ENCODE results near the gene UCN3.
A peak's percentile ranks its signal among the peaks of the same experiment; 100 is the strongest.
"Not testable (repeated sequence)": the region's sequence is repeated elsewhere in the genome, so short reads cannot be mapped to it uniquely, and the experiment has no call there.

Gene UCN3

DNA sequence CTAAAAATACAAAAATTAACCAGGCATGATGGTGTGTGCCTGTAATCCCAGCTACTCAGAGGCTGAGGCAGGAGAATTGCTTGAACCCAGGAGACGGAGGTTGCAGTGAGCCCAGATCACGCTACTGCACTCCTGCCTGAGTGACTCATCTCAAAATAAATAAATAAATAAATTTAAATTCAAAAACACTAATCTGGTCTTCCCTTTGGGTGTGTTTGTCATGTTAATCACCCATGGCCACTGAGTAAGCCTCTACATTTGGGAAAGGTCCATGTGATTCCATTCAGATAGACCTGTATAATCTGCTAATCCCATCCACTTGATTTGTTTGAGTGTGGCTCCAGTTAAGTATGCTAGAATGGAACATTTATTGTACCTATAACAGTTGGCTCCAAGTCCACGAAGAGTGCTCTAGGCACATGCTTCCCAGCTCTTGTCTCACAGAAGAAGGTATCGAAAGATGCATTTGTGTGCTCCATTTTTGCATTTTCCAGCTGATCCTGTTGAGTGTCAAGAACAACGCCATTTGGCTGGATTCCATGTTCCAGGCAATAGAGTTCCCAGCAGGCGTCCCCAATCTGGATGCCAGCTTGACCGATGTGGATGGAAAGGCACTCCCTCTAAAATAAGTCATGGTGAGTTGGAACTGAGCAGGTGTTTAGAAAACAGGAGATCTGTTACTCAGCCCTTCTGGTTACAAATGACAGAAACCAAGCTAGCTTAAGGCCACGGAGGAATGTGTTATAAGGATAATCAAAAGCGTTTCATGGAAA is 35.9 kb downstream of the UCN3 start:
- Histone ChIP-seq H3K9ac (ENCODE audit: low read length in 5 of 5) (no peak overlapping the region), H3K36me3 (ENCODE audit: control insufficient read depth in 5 of 5, insufficient read depth in 5 of 5, low read length in 5 of 5) (no peaks in the 10 kb centered on the region), H3K4me3 (ENCODE audit: low read depth in 1 of 5, low read length in 5 of 5) (no peak overlapping the region), H3K27me3 (ENCODE audit: control insufficient read depth in 5 of 5, insufficient read depth in 4 of 5, low read length in 5 of 5) (peaks cover 0 to 3% (median 0%) of the 10 kb centered on the region in 5 donors), H3K27ac (ENCODE audit: low read depth, low read length) (no peak overlapping the region), H3K9me3 (ENCODE audit: control insufficient read depth in 5 of 5, low read length in 5 of 5) (no peaks in the 10 kb centered on the region), H3K4me1 (ENCODE audit: control insufficient read depth in 5 of 5, insufficient read depth in 5 of 5, low read length in 5 of 5) (no peaks in the 10 kb centered on the region)

DNA sequence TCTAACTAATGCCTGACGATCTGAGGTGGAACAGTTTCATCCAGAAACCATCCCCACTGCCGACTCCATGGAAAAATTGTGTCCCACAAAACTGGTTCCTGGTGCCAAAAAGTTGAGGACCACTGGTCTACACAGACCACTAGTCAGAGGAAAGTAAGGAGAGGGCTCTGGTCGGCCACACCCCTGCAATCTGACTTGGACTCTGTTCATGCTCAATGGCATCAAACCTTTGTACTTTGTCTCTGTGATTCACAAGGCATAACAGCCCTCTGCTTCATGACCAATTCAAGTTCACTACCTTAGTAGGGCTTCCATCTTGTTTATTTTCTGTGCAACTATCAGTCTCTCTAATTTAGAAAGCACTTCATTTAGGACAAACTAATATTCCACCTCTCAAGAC is 38.0 kb downstream of the UCN3 start:
- Histone ChIP-seq H3K4me1 (ENCODE audit: control insufficient read depth in 5 of 5, insufficient read depth in 5 of 5, low read length in 5 of 5) (no peaks in the 10 kb centered on the region), H3K36me3 (ENCODE audit: control insufficient read depth in 5 of 5, insufficient read depth in 5 of 5, low read length in 5 of 5) (no peaks in the 10 kb centered on the region), H3K9me3 (ENCODE audit: control insufficient read depth in 5 of 5, low read length in 5 of 5) (no peaks in the 10 kb centered on the region), H3K4me3 (ENCODE audit: low read depth in 1 of 5, low read length in 5 of 5) (no peak overlapping the region), H3K9ac (ENCODE audit: low read length in 5 of 5) (no peak overlapping the region), H3K27me3 (ENCODE audit: control insufficient read depth in 5 of 5, insufficient read depth in 4 of 5, low read length in 5 of 5) (peaks cover 0 to 3% (median 0%) of the 10 kb centered on the region in 5 donors), H3K27ac (ENCODE audit: low read depth, low read length) (no peak overlapping the region)

DNA sequence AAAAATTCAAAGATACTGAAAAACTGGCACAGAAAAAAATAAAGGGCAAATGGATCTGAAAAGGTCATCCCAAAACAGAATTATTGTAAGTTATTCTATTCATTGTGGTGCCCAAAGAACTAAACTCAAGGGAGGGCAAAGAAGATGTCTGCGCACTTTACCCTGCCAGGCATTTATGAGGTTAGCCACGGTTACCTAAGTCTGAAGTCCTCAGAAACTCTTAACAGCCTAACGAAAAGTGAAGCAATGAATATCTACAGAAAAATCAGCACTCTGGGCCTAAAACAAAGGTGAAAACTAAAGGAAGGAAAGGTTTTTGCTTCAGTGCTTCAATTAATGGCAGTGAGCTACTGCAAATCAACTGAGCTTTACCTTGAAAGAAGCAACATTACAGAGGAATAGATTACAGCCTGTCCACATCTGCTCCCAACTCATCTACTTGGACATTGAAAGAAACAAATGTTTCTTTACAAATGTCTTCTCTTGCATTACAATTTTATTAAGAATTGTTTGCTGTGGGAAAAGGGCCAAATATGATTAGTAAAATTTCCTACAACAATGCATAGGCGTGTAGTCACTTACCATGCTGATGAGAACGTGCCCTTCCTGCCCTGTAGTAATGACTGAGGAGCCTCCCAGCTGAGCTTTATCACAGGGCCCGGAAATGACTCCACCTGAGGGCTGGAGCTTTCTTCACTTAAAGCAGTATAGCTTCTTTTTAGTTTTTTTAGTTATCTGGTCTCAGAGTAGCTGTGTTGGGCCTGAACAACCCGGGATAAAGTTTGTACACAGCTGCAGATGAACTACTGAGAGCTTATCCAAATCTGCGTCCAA is 39.7 kb downstream of the UCN3 start, which contains the start of gene TUBAL3:
Gene TUBAL3, minus strand, starts transcription at position 621 of the 834 bp plus-strand sequence. Its CDS starts 36 bp downstream, at position 585.
- Histone ChIP-seq H3K9ac (ENCODE audit: low read length in 5 of 5) (no peak within 1 kb of the TSS), H3K27me3 (ENCODE audit: control insufficient read depth in 5 of 5, insufficient read depth in 4 of 5, low read length in 5 of 5) (peaks cover 0 to 3% (median 0%) of the 10 kb centered on the region in 5 donors), H3K4me3 (ENCODE audit: low read depth in 1 of 5, low read length in 5 of 5) (no peak within 1 kb of the TSS), H3K36me3 (ENCODE audit: control insufficient read depth in 5 of 5, insufficient read depth in 5 of 5, low read length in 5 of 5) (no peaks in the 10 kb centered on the region), H3K27ac (ENCODE audit: low read depth, low read length) (no peak within 1 kb of the TSS), H3K4me1 (ENCODE audit: control insufficient read depth in 5 of 5, insufficient read depth in 5 of 5, low read length in 5 of 5) (no peaks in the 10 kb centered on the region), H3K9me3 (ENCODE audit: control insufficient read depth in 5 of 5, low read length in 5 of 5) (no peaks in the 10 kb centered on the region)

DNA sequence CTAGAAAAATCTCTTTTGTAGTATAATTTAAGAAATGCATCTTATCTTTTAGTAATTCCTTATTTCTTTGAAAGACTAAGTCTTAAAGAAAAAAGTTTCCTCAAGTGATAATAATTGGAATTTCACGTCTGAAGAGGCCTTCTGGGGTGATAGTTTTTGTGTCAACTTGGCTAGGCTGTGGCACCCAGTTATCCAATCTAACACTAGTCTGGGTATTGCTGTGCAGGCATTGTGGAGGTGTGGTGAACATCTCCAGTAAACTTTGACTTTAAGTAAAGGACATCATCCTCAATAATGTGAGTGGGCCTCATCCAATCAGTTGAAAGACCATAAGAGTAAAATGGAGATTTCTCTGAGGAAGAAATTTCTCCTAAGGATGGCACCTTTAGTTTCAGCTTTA is 42.2 kb downstream of the UCN3 start:
- Histone ChIP-seq H3K9ac (ENCODE audit: low read length in 5 of 5) (no peak overlapping the region), H3K27me3 (ENCODE audit: control insufficient read depth in 5 of 5, insufficient read depth in 4 of 5, low read length in 5 of 5) (no peaks in the 10 kb centered on the region), H3K36me3 (ENCODE audit: control insufficient read depth in 5 of 5, insufficient read depth in 5 of 5, low read length in 5 of 5) (no peaks in the 10 kb centered on the region), H3K27ac (ENCODE audit: low read depth, low read length) (no peak overlapping the region), H3K4me3 (ENCODE audit: low read depth in 1 of 5, low read length in 5 of 5) (no peak overlapping the region), H3K4me1 (ENCODE audit: control insufficient read depth in 5 of 5, insufficient read depth in 5 of 5, low read length in 5 of 5) (peaks cover 0 to 3% (median 1%) of the 10 kb centered on the region in 5 donors), H3K9me3 (ENCODE audit: control insufficient read depth in 5 of 5, low read length in 5 of 5) (peaks cover 0 to 9% (median 0%) of the 10 kb centered on the region in 5 donors)

DNA sequence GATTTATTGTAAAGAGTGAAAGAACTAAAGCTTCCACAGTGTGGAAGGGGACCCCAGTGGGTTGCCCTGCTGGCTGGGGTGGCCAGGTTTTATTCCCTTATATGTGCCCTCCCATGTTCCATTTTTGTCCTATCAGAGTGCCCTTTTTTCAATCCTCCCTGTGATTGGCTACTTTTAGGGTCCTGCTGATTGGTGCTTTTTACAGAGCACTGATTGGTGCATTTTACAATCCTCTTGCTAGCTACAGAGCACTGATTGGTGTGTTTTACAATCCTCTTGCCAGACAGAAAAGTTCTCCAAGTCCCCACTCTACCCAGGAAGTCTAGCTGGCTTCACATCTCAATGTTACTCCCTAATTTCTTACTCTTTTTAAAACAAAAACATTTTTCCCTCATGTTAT is 46.0 kb downstream of the UCN3 start:
- not testable (repeated sequence) for H3K4me3 ChIP-seq (ENCODE audit: low read depth in 1 of 5, low read length in 5 of 5); H3K9me3 ChIP-seq (ENCODE audit: control insufficient read depth in 5 of 5, low read length in 5 of 5); H3K9ac ChIP-seq (ENCODE audit: low read length in 5 of 5); H3K27ac ChIP-seq (ENCODE audit: low read depth, low read length); H3K36me3 ChIP-seq (ENCODE audit: control insufficient read depth in 5 of 5, insufficient read depth in 5 of 5, low read length in 5 of 5); H3K27me3 ChIP-seq (ENCODE audit: control insufficient read depth in 5 of 5, insufficient read depth in 4 of 5, low read length in 5 of 5)
- H3K4me1 ChIP-seq (ENCODE audit: control insufficient read depth in 5 of 5, insufficient read depth in 5 of 5, low read length in 5 of 5) = peaks cover 0 to 21% (median 15%) of the 10 kb centered on the region in 5 donors

DNA sequence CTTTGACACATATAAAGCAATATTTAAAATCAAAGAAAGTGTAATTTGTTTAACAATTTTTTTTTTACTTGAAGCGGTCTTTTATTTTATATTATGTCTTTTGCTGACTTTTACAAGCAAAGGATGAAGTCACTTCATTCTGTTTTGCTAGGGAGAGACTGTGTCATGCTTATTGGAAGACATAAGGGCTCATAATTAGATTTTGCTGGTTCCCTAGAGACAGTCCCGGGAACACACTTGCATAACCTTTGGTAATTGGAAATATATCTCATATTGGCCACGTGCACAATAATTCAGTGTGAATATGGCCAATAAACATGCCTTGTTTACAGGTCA is 47.1 kb downstream of the UCN3 start:
- H3K9ac ChIP-seq (ENCODE audit: low read length in 5 of 5) = peak overlapping the region in 2 of 5 donors; percentile 24 to 26

DNA sequence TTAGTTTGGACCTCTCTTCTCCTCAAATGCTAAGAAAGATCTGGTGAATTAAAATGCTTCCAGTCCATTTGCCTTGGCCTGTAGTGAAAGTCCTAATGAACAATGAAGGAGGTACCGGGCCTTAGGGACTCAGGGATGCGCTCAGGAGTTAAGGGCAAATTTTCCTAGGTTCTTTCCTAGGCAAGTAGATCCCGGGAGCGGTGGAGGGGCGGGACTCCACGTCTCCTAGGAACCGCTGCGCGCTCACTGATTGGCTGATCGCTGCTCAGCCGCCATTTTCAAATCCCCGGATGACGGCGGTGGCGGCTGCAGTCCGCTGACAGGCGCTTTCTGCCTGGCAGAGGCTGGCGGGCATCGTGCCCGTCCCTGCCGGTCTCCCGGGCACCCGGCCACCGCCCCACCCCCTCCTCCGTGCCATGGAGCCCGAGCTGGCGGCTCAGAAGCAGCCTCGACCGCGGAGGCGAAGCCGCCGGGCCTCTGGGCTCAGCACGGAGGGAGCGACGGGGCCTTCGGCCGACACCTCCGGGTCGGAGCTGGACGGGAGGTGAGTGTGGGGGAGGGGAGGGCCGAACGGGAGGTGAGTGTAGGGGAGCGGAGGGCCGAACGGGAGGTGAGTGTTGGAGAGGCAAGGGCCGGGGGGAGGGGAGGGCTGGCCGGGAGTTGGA is 47.6 kb downstream of the UCN3 start, which contains the start of gene NET1:
Gene NET1, plus strand, starts transcription at position 281 of the 665 bp plus-strand sequence. Its CDS starts 136 bp downstream, at position 417.
- peaks cover 0 to 21% (median 15%) of the 10 kb centered on the region in 5 donors for H3K4me1 ChIP-seq (ENCODE audit: control insufficient read depth in 5 of 5, insufficient read depth in 5 of 5, low read length in 5 of 5)
- peak within 1 kb of the TSS; percentile 69 to 86 (median 76) for H3K4me3 ChIP-seq (ENCODE audit: low read depth in 1 of 5, low read length in 5 of 5)
- H3K36me3 ChIP-seq (ENCODE audit: control insufficient read depth in 5 of 5, insufficient read depth in 5 of 5, low read length in 5 of 5) = no peaks in the 10 kb centered on the region
- H3K9me3 ChIP-seq (ENCODE audit: control insufficient read depth in 5 of 5, low read length in 5 of 5) = peaks cover 0 to 9% (median 0%) of the 10 kb centered on the region in 5 donors
- H3K27me3 ChIP-seq (ENCODE audit: control insufficient read depth in 5 of 5, insufficient read depth in 4 of 5, low read length in 5 of 5) = no peaks in the 10 kb centered on the region
- H3K27ac ChIP-seq (ENCODE audit: low read depth, low read length) = peak within 1 kb of the TSS; percentile 74
- peak within 1 kb of the TSS; percentile 24 to 79 (median 56) for H3K9ac ChIP-seq (ENCODE audit: low read length in 5 of 5)

More for the DNA sequence above, 47.1 kb downstream of the UCN3 start:
- no peaks in the 10 kb centered on the region for H3K36me3 ChIP-seq (ENCODE audit: control insufficient read depth in 5 of 5, insufficient read depth in 5 of 5, low read length in 5 of 5)
- peak overlapping the region; percentile 59 to 79 (median 69) for H3K4me3 ChIP-seq (ENCODE audit: low read depth in 1 of 5, low read length in 5 of 5)
- H3K4me1 ChIP-seq (ENCODE audit: control insufficient read depth in 5 of 5, insufficient read depth in 5 of 5, low read length in 5 of 5) = peaks cover 0 to 21% (median 15%) of the 10 kb centered on the region in 5 donors
- peak overlapping the region; percentile 37 for H3K27ac ChIP-seq (ENCODE audit: low read depth, low read length)
- peaks cover 0 to 9% (median 0%) of the 10 kb centered on the region in 5 donors for H3K9me3 ChIP-seq (ENCODE audit: control insufficient read depth in 5 of 5, low read length in 5 of 5)
- H3K27me3 ChIP-seq (ENCODE audit: control insufficient read depth in 5 of 5, insufficient read depth in 4 of 5, low read length in 5 of 5) = no peaks in the 10 kb centered on the region

DNA sequence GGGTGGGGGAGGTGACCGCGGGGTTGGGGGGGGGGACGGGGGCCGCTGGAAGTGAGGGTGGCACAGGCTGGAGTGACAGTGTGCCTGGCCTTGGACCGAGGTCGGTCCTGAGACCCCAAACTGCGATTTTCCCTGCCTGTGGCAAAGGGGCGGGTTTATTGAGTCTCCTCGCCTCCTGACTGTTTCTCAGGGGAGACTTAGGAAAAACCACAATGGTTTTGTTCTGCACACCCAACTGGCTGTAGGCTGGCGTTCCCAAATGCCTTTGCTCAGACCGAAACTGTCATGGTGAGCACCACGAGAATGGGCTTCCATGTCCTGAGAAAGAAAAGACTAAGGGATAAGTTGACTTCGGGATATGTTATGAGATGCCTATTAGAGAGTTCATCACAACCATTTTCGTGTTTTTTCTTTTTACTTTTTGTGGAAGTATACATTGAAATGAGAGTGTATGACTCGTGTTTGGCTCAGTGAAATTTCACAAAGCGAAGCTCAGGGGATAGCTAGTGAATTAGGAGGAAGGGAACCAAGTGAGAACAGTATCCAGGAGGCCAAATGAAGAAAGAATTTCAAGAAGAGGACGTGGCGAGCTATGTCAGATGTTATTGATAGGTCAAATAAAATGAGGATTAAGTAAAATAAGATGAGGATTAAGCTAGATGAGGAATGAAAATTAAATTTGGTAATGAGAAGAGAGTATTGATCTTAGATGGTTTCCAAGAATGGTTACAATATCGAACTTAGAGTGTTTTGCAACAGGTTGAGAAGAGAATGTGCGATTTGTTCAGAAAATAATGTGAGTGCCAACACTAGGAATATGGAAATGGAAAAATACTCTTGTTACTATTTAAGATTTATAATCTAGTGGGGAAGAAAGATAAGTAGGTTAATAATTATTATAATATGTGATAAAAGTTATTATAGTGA is 48.5 kb downstream of the UCN3 start:
- Histone ChIP-seq H3K4me3 (ENCODE audit: low read depth in 1 of 5, low read length in 5 of 5) (peak overlapping the region; percentile 66 to 86 (median 75)), H3K4me1 (ENCODE audit: control insufficient read depth in 5 of 5, insufficient read depth in 5 of 5, low read length in 5 of 5) (peaks cover 0 to 21% (median 15%) of the 10 kb centered on the region in 5 donors), H3K9me3 (ENCODE audit: control insufficient read depth in 5 of 5, low read length in 5 of 5) (peaks cover 0 to 9% (median 0%) of the 10 kb centered on the region in 5 donors), H3K9ac (ENCODE audit: low read length in 5 of 5) (peak overlapping the region in 4 of 5 donors; percentile 35 to 79 (median 56)), H3K27ac (ENCODE audit: low read depth, low read length) (peak overlapping the region; percentile 74), H3K27me3 (ENCODE audit: control insufficient read depth in 5 of 5, insufficient read depth in 4 of 5, low read length in 5 of 5) (no peaks in the 10 kb centered on the region), H3K36me3 (ENCODE audit: control insufficient read depth in 5 of 5, insufficient read depth in 5 of 5, low read length in 5 of 5) (no peaks in the 10 kb centered on the region)

DNA sequence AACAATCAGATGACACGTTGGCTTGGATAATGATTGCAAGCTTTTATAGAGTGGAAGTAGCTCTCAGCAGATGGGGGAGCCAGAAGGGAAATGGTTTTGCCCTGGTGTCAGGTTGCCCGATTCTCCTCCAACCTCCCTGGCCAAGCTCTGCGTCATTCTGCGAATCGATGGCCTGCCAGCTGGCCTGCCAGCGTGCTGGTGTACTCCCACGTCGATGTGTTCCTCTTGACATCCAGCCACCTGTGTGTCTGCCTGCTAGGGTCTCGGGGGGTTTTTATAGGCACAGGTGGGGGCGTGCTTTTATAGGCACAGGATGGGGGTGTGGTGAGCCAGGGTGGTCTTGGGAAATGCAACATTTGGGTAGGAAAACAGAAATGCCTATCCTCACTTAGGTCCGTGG is 52.2 kb downstream of the UCN3 start:
- no peaks in the 10 kb centered on the region for H3K27me3 ChIP-seq (ENCODE audit: control insufficient read depth in 5 of 5, insufficient read depth in 4 of 5, low read length in 5 of 5)

More for the DNA sequence above, 52.2 kb downstream of the UCN3 start:
- no peak overlapping the region for H3K4me3 ChIP-seq (ENCODE audit: low read depth in 1 of 5, low read length in 5 of 5)
- no peaks in the 10 kb centered on the region for H3K36me3 ChIP-seq (ENCODE audit: control insufficient read depth in 5 of 5, insufficient read depth in 5 of 5, low read length in 5 of 5)
- H3K4me1 ChIP-seq (ENCODE audit: control insufficient read depth in 5 of 5, insufficient read depth in 5 of 5, low read length in 5 of 5) = peaks cover 0 to 17% (median 13%) of the 10 kb centered on the region in 5 donors
- H3K9me3 ChIP-seq (ENCODE audit: control insufficient read depth in 5 of 5, low read length in 5 of 5) = peaks cover 0 to 5% (median 3%) of the 10 kb centered on the region in 5 donors
- no peak overlapping the region for H3K9ac ChIP-seq (ENCODE audit: low read length in 5 of 5)
- H3K27ac ChIP-seq (ENCODE audit: low read depth, low read length) = no peak overlapping the region

All from subcutaneous abdominal adipose tissue (tissue), 5 donors.